Measurements from ENCODE around the gene SELE.
"Not testable (repeated sequence)": the region's sequence is repeated elsewhere in the genome, so short reads cannot be mapped to it uniquely, and the experiment has no call there.

Gene SELE

GRCh38 chr1:169739980-169740379 is 6.1 kb upstream of the SELE start:
- ATAC-seq = no peak
- Mint-ChIP-seq H3K4me1 (no peaks in the 10 kb centered on the region), H3K36me3 (no peaks in the 10 kb centered on the region), H3K4me3 (no peak overlapping the region), H3K9me3 (no peaks in the 10 kb centered on the region), H3K27ac (no peak overlapping the region)
- no peak for DNase-seq (ENCODE audit: low spot score in 2 of 2)

GRCh38 chr1:169731446-169731845 is 2.4 kb downstream of the SELE start:
- ATAC-seq = no peak

GRCh38 chr1:169729991-169730390 is 3.9 kb downstream of the SELE start:
- Mint-ChIP-seq H3K4me3 (no peak overlapping the region), H3K9me3 (no peaks in the 10 kb centered on the region), H3K4me1 (no peaks in the 10 kb centered on the region), H3K27ac (no peak overlapping the region), H3K36me3 (no peaks in the 10 kb centered on the region)
- DNase-seq (ENCODE audit: low spot score in 2 of 2) = no peak
- no peak for ATAC-seq

More at GRCh38 chr1:169731446-169731845, 2.4 kb downstream of the SELE start:
- Mint-ChIP-seq H3K4me3 (no peak overlapping the region), H3K27ac (no peak overlapping the region), H3K36me3 (no peaks in the 10 kb centered on the region), H3K9me3 (no peaks in the 10 kb centered on the region), H3K4me1 (no peaks in the 10 kb centered on the region)
- no peak for DNase-seq (ENCODE audit: low spot score in 2 of 2)

- no peaks in the 10 kb centered on the region for H3K4me1 Mint-ChIP-seq
- ATAC-seq (no peak), DNase-seq (ENCODE audit: low spot score in 2 of 2) (no peak)
- H3K9me3 Mint-ChIP-seq = no peaks in the 10 kb centered on the region
- H3K4me3 Mint-ChIP-seq = no peak overlapping the region
- no peaks in the 10 kb centered on the region for H3K36me3 Mint-ChIP-seq
- no peak overlapping the region for H3K27ac Mint-ChIP-seq
These were observed 6.6 kb downstream of the SELE start for GRCh38 chr1:169727307-169727706.

- no peak overlapping the region for H3K27ac Mint-ChIP-seq
- H3K4me3 Mint-ChIP-seq = no peak overlapping the region
- DNase-seq (ENCODE audit: low spot score in 2 of 2) (no peak), ATAC-seq (no peak)
- H3K4me1 Mint-ChIP-seq = no peaks in the 10 kb centered on the region
- H3K36me3 Mint-ChIP-seq = no peaks in the 10 kb centered on the region
- no peaks in the 10 kb centered on the region for H3K9me3 Mint-ChIP-seq
These were observed 7.0 kb downstream of the SELE start for GRCh38 chr1:169726851-169727250.

GRCh38 chr1:169725930-169726329 is 7.9 kb downstream of the SELE start:
- ATAC-seq (no peak), DNase-seq (ENCODE audit: low spot score in 2 of 2) (no peak)
- H3K9me3 Mint-ChIP-seq = no peaks in the 10 kb centered on the region
- no peak overlapping the region for H3K27ac Mint-ChIP-seq
- no peaks in the 10 kb centered on the region for H3K4me1 Mint-ChIP-seq
- H3K4me3 Mint-ChIP-seq = no peak overlapping the region
- no peaks in the 10 kb centered on the region for H3K36me3 Mint-ChIP-seq

- H3K27ac Mint-ChIP-seq = no peak overlapping the region
- H3K4me1 Mint-ChIP-seq = no peaks in the 10 kb centered on the region
- H3K36me3 Mint-ChIP-seq = no peaks in the 10 kb centered on the region
- no peaks in the 10 kb centered on the region for H3K9me3 Mint-ChIP-seq
- H3K4me3 Mint-ChIP-seq = no peak overlapping the region
- ATAC-seq (no peak), DNase-seq (ENCODE audit: low spot score in 2 of 2) (no peak)
These were observed 9.7 kb downstream of the SELE start for GRCh38 chr1:169724168-169724567.

DNA sequence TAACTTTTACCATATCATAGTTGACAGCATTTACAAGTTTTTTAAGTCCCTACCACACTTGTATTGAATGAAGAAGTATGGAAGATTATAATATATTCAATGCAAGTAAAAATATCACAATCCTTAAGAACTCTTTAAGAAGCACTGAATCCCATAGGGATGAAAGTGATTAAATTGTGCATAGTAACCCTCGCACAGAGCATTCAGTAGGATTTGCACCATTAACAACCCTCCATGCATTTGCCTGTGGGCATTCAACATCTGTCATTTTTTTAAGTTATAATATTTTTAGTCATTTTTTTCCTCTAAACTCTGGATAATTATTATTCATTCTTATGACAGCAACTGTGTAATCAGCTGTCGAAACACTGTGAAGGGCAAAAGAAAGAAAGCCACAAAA is 10.1 kb downstream of the SELE start:
- Mint-ChIP-seq H3K36me3 (no peaks in the 10 kb centered on the region), H3K4me3 (no peak overlapping the region), H3K4me1 (no peaks in the 10 kb centered on the region), H3K27ac (no peak overlapping the region), H3K9me3 (no peaks in the 10 kb centered on the region)
- ATAC-seq (no peak), DNase-seq (ENCODE audit: low spot score in 2 of 2) (no peak)

GRCh38 chr1:169722779-169723178 is 11.1 kb downstream of the SELE start:
- ATAC-seq = no peak
- DNase-seq (ENCODE audit: low spot score in 2 of 2) = no peak
- Mint-ChIP-seq H3K4me3 (no peak overlapping the region), H3K9me3 (no peaks in the 10 kb centered on the region), H3K4me1 (no peaks in the 10 kb centered on the region), H3K36me3 (no peaks in the 10 kb centered on the region), H3K27ac (no peak overlapping the region)

DNA sequence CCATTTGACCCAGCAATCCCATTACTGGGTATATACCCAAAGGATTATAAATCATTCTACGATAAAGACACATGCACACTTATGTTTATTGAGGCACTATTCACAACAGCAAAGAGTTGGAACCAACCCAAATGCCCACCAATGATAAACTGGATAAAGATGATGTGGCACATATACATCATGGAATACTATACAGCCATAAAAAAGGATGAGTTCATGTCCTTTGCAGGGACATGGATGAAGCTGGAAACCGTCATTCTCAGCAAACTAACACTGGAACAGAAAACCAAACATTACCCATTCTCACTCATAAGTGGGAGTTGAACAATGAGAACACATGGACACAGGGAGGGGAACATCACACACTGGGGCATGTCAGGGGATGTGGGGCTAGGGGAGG is 18.8 kb downstream of the SELE start:
- not testable (repeated sequence) for H3K9me3 Mint-ChIP-seq; H3K4me3 Mint-ChIP-seq; DNase-seq (ENCODE audit: low spot score in 2 of 2); H3K36me3 Mint-ChIP-seq; ATAC-seq; H3K27ac Mint-ChIP-seq
- H3K4me1 Mint-ChIP-seq = peaks cover 11% of the 10 kb centered on the region

DNA sequence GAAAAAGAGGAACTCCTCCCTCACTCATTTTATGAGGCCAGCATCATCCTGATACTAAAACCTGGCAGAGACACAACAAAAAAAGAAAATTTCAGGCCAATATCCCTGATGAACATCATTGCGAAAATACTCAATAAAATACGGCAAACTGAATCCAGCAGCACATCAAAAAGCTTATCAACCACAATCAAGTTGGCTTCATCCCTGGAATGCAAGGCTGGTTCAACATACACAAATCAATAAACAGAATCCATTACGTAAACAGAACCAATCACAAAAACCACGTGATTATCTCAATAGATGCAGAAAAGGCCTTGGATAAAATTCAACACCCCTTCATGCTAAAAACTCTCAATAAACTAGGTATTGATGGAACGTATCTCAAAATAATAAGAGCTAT is 20.8 kb downstream of the SELE start:
- not testable (repeated sequence) for DNase-seq (ENCODE audit: low spot score in 2 of 2); H3K36me3 Mint-ChIP-seq; H3K4me3 Mint-ChIP-seq; H3K9me3 Mint-ChIP-seq; ATAC-seq; H3K27ac Mint-ChIP-seq
- peaks cover 23% of the 10 kb centered on the region for H3K4me1 Mint-ChIP-seq

DNA sequence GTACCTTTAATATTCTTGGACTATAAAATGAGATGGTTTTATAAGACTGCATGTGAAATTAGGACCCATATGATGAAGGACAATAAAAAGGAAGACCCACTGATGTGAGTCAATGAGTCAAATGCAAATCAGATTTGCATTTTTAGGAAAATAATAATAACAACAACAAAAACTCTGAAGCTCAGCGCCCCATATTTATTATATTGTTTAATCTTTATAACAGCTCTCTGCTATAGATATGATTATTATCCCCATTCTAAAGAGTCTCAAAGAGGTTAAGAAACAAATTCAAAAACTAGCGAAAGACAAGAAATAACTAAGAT is 21.6 kb downstream of the SELE start:
- Mint-ChIP-seq H3K4me1 (peaks cover 25% of the 10 kb centered on the region), H3K36me3 (no peaks in the 10 kb centered on the region), H3K4me3 (peak overlapping the region; percentile 58), H3K27ac (peak overlapping the region; percentile 49), H3K9me3 (no peaks in the 10 kb centered on the region)
- DNase-seq (ENCODE audit: low spot score in 2 of 2) = no peak
- no peak for ATAC-seq

DNA sequence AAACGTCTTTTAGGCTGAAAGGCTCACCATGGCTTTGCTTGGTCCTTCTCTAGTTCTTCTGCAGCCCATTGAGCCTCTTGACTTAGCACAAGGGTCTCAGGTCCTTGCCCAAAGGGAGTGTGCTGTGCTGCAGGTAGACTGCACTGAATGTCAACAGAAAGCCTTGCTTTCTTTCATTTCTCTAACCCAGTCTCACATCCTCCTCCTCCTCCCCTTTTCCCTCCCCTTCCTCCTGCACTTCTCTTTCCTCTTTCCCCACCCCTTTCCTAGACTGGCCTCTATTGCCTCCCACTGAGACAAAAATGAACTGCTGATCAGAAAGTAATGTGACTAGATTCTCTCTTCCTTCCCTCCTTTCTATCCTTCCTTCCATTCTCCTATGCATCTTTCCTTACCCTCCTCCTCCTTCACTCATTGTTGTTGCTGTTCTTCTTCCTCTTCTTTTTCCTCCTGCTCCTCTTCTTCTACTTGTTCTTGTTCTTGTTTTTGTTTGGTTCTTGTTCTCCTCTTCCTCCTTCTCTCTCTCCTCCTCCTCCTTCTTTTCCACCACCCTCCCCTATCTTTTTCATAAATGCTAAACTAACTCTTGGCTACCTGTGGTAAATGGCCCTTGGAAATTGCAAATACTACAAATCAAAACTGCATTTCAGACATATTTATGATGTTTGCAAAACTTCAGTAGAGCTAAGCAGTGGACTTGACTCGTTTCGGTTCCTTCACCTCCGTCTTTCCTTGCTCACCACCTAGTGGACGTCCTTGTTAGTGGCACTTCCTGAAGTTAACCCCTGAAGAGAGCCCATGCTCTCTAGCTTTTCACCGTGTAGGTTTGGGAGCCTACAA is 22.2 kb downstream of the SELE start, which contains the start of gene SELL:
Gene SELL, minus strand, starts transcription at position 152 of the 840 bp plus-strand sequence. Its CDS starts 122 bp downstream, at position 30.
- H3K4me3 Mint-ChIP-seq = peak within 1 kb of the TSS; percentile 58
- ATAC-seq = peak; percentile 95
- H3K4me1 Mint-ChIP-seq = peaks cover 25% of the 10 kb centered on the region
- no peaks in the 10 kb centered on the region for H3K36me3 Mint-ChIP-seq
- no peaks in the 10 kb centered on the region for H3K9me3 Mint-ChIP-seq
- DNase-seq (ENCODE audit: low spot score in 2 of 2) = peak; percentile 49 to 80
- H3K27ac Mint-ChIP-seq = peak within 1 kb of the TSS; percentile 49

GRCh38 chr1:169708647-169709046 is 25.2 kb downstream of the SELE start:
- ATAC-seq (no peak), DNase-seq (ENCODE audit: low spot score in 2 of 2) (no peak)
- Mint-ChIP-seq H3K36me3 (no peaks in the 10 kb centered on the region), H3K4me1 (peaks cover 30% of the 10 kb centered on the region), H3K27ac (peak overlapping the region; percentile 27), H3K9me3 (no peaks in the 10 kb centered on the region), H3K4me3 (peak overlapping the region; percentile 51)

GRCh38 chr1:169707912-169708604 is 25.8 kb downstream of the SELE start:
- DNase-seq (ENCODE audit: low spot score in 2 of 2) (no peak), ATAC-seq (no peak)
- H3K36me3 Mint-ChIP-seq = no peaks in the 10 kb centered on the region
- H3K27ac Mint-ChIP-seq = peak overlapping the region; percentile 27
- H3K9me3 Mint-ChIP-seq = no peaks in the 10 kb centered on the region
- H3K4me3 Mint-ChIP-seq = peak overlapping the region; percentile 51
- peaks cover 36% of the 10 kb centered on the region for H3K4me1 Mint-ChIP-seq

DNA sequence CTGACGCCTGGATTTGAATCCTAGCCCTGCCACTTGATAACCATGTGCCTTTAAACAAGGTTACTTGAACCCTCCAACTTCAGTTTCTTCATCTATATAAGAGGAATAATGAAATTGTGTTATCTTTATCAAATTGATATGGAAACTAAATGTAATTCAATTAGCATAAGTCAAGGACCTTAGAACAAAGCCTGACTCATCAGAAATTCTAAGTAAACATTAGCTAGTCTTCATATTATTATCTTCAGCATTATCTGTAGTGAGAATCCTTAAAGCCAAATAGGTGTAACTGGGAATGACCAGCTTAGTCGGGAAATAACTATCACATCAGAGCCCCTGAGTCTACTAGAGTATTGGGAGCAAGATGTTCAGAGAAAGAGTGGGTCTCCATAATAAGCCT is 29.1 kb downstream of the SELE start:
- no peaks in the 10 kb centered on the region for H3K9me3 Mint-ChIP-seq
- no peak for DNase-seq (ENCODE audit: low spot score in 2 of 2)
- H3K4me3 Mint-ChIP-seq = no peak overlapping the region
- peaks cover 49% of the 10 kb centered on the region for H3K4me1 Mint-ChIP-seq
- no peak for ATAC-seq
- H3K36me3 Mint-ChIP-seq = no peaks in the 10 kb centered on the region
- no peak overlapping the region for H3K27ac Mint-ChIP-seq
